Common myeloid progenitor, CD34-positive (primary cell): Measurements from ENCODE around the gene KRT32.

Experiments
- CTCF ChIA-PET: fragments of 350-600 bp; sonication (Branson Sonifier 250); formaldehyde crosslinking; loops from one replicate; lab custom pipeline; 2021; ENCODE audit warnings: antibody characterized with exemption; lab: Charles Lee
- POLR2A ChIA-PET: fragments of 350-600 bp; sonication (Branson Sonifier 250); formaldehyde crosslinking; loops from one replicate; lab custom pipeline; 2021; ENCODE audit warnings: antibody characterized with exemption; lab: Charles Lee
- DNase-seq, 3 donors: peaks; one replicate each; pipeline versions ENCODE4 v3.0.0 to v3.0.0-alpha.2; 2013
- H3K27ac ChIP-seq, 2 experiments: 1 replicate in 1 of 2; 2 replicates in 1 of 2; pipeline ENCODE4 v1.7.0; 2013; ENCODE audit warnings: inconsistent platforms in 2 of 2, low read length in 2 of 2, mild to moderate bottlenecking in 2 of 2, low read depth in 1 of 2, moderate library complexity in 1 of 2; ENCODE audit not compliant: severe bottlenecking in 2 of 2, insufficient read depth in 1 of 2, poor library complexity in 1 of 2
- H3K27me3 ChIP-seq, 5 experiments: replicated peaks in 2 of 5; 1 replicate in 3 of 5; 2 replicates in 2 of 5; pipeline versions ENCODE4 v1.6.1 to v1.7.0; 2013; ENCODE audit warnings: low read length in 4 of 5, mild to moderate bottlenecking in 2 of 5, moderate library complexity in 2 of 5, inconsistent platforms in 1 of 5; ENCODE audit not compliant: insufficient read depth in 5 of 5, control insufficient read depth in 4 of 5
- H3K36me3 ChIP-seq, 4 experiments: 1 replicate in 2 of 4; 2 replicates in 2 of 4; pipeline versions ENCODE4 v1.6.1 to v1.7.0; 2013; ENCODE audit warnings: low read length in 3 of 4, control low read depth in 1 of 4, mild to moderate bottlenecking in 1 of 4; ENCODE audit not compliant: control insufficient read depth in 4 of 4, insufficient read depth in 4 of 4
- H3K4me1 ChIP-seq, 4 experiments: 1 replicate in 3 of 4; 2 replicates in 1 of 4; pipeline versions ENCODE4 v1.6.1 to v1.7.1; 2013; ENCODE audit warnings: low read length in 3 of 4, mild to moderate bottlenecking in 3 of 4, control low read depth in 1 of 4, inconsistent platforms in 1 of 4, moderate library complexity in 1 of 4; ENCODE audit not compliant: control insufficient read depth in 4 of 4, insufficient read depth in 4 of 4; ENCODE audit errors: control extremely low read depth in 1 of 4
- H3K4me3 ChIP-seq, 7 experiments: 1 replicate in 4 of 7; 2 replicates in 3 of 7; pipeline versions ENCODE4 v1.5.1 to v1.7.0; 2013; ENCODE audit warnings: mild to moderate bottlenecking in 7 of 7, low read length in 6 of 7, moderate library complexity in 6 of 7, inconsistent platforms in 2 of 7, low read depth in 2 of 7, control low read depth in 1 of 7; ENCODE audit not compliant: insufficient read depth in 4 of 7, control insufficient read depth in 1 of 7; ENCODE audit errors: extremely low read depth in 1 of 7
- H3K9me3 ChIP-seq, 5 experiments: 1 replicate in 4 of 5; 2 replicates in 1 of 5; pipeline versions ENCODE4 v1.6.1 to v1.7.1; 2013; ENCODE audit warnings: low read length in 4 of 5, mild to moderate bottlenecking in 2 of 5, inconsistent platforms in 1 of 5, low read depth in 1 of 5, moderate library complexity in 1 of 5; ENCODE audit not compliant: control insufficient read depth in 4 of 5, insufficient read depth in 2 of 5; ENCODE audit errors: control extremely low read depth in 1 of 5
- WGBS: methylation state at CpG from one replicate; pipeline ENCODE4 v1.1.5; 2013; ENCODE audit not compliant: insufficient coverage; 5-methylcytosine and 5-hydroxymethylcytosine counted together

The KRT32 gene

DNA sequence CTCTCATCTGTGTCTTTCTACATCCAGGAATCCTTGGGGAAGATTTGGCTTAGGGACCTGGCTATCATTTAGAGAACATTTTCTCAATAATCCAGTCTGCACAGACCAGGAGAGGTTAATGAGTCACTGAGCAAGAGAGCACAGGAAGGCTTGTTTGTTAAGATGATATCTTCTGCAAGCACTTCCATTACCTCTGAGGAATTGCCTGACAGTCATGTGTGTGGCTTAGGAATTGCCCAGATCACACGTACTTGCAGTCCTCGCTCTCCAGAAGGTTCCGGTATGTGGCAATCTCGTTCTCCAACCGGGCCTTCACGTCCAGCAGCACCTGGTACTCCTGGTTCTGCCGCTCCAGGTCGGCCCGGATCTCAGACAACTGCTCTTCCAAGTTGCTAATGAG is 46.1 kb downstream of the KRT32 start:
- Histone ChIP-seq H3K9me3 (no peaks in the 10 kb centered on the region), H3K27me3 (peaks cover 0 to 5% (median 0%) of the 10 kb centered on the region in 5 experiments), H3K4me3 (no peak overlapping the region), H3K4me1 (no peaks in the 10 kb centered on the region), H3K27ac (no peak overlapping the region), H3K36me3 (no peaks in the 10 kb centered on the region)
- no peak for DNase-seq
- POLR2A ChIA-PET = no interaction called here
- WGBS = 95% methylated on average over 8 of the region's 9 CpGs
- CTCF ChIA-PET = no interaction called here

DNA sequence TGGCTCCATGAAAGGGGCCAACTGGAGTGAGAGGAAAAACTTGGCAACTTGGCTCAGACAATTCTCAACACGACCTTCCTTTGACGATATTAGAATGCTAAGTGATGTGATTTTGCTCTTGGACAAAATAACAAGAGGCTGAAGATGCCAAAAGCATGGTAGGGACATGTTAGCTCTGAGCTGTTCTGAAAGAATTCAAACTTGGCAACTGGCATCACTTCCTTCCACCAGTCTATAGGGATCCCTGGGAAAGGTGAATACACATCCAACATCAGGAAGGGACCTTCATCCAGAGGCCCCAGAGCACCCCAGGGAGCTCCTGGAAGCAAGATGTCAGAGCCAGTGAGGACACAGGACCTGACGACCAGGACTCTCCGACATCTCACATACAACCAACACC is 47.1 kb downstream of the KRT32 start:
- WGBS = 100% methylated on average over 4 of the region's 4 CpGs
- Histone ChIP-seq H3K27ac (no peak overlapping the region), H3K4me3 (no peak overlapping the region), H3K36me3 (no peaks in the 10 kb centered on the region), H3K27me3 (peaks cover 0 to 5% (median 0%) of the 10 kb centered on the region in 5 experiments), H3K9me3 (no peaks in the 10 kb centered on the region), H3K4me1 (no peaks in the 10 kb centered on the region)
- no peak for DNase-seq
- CTCF ChIA-PET = no interaction called here
- POLR2A ChIA-PET = no interaction called here

GRCh38 chr17:41419716-41420115 is 47.5 kb downstream of the KRT32 start:
- 100% methylated on average over 4 of the region's 4 CpGs for WGBS
- DNase-seq = no peak
- no peak overlapping the region for H3K4me3 ChIP-seq
- no peaks in the 10 kb centered on the region for H3K9me3 ChIP-seq
- H3K4me1 ChIP-seq = no peaks in the 10 kb centered on the region
- H3K27ac ChIP-seq = no peak overlapping the region
- peaks cover 0 to 5% (median 0%) of the 10 kb centered on the region in 5 experiments for H3K27me3 ChIP-seq
- ChIA-PET CTCF (no interaction called here), POLR2A (no interaction called here)
- H3K36me3 ChIP-seq = no peaks in the 10 kb centered on the region

DNA sequence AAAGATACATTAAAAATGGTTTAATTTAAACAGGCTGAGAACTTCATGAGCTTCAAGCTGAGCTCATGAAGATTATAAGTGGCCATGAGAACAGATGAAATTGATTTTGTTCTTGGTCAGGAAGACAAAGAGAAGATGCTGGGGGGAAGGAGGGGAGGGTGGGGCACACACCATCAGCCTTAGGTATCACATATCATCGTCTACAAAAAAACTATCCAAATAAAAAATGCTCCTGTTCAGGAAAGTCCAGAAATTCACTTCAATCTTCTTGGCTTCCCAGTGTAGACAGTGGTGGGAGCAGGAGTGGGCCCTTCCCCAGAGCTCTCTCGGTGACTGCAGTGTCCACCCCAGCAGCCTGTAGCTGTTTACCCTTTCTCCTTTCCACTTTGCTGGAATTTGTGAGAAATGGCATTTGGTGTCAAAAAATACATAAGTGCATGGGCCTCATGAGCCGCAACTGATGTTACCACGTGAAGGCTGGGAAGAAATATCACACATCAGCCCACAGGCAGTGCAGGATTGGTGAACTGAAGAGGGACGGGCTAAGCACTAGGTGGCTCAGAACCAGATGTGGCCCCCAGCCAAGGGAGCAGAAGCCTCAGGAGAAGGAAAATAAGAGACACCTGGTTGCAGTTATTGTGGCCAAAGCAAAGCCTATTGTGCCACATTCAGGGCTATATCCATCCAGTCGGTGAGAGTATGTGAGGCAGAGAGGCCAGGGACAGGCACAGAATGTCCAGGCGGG is 48.9 kb downstream of the KRT32 start:
- peaks cover 0 to 4% (median 0%) of the 10 kb centered on the region in 5 experiments for H3K27me3 ChIP-seq
- no peaks in the 10 kb centered on the region for H3K9me3 ChIP-seq
- H3K36me3 ChIP-seq = no peaks in the 10 kb centered on the region
- no peaks in the 10 kb centered on the region for H3K4me1 ChIP-seq
- CTCF ChIA-PET = interaction anchor here (1.7 kb wide), 1 partner anchor 562 kb away, joined by 3 read pairs; no protein-coding TSS in a partner anchor
- no peak overlapping the region for H3K4me3 ChIP-seq
- no peak for DNase-seq
- H3K27ac ChIP-seq = no peak overlapping the region
- POLR2A ChIA-PET = no interaction called here
- WGBS = 84% methylated on average over 5 of the region's 7 CpGs

- ChIA-PET CTCF (interaction anchor here (1.7 kb wide), 1 partner anchor 561 kb away, joined by 3 read pairs; no protein-coding TSS in a partner anchor), POLR2A (no interaction called here)
- Histone ChIP-seq H3K9me3 (no peaks in the 10 kb centered on the region), H3K36me3 (no peaks in the 10 kb centered on the region), H3K27ac (no peak overlapping the region), H3K4me1 (no peaks in the 10 kb centered on the region), H3K4me3 (no peak overlapping the region), H3K27me3 (peaks cover 0 to 7% (median 0%) of the 10 kb centered on the region in 5 experiments)
- peak in 2 of 3 donors; percentile 13 to 20 for DNase-seq
- WGBS = 81% methylated on average over 2 of the region's 4 CpGs
These were observed 49.6 kb downstream of the KRT32 start for GRCh38 chr17:41417576-41418015.

GRCh38 chr17:41417127-41417526 is 50.1 kb downstream of the KRT32 start:
- Histone ChIP-seq H3K4me1 (no peaks in the 10 kb centered on the region), H3K4me3 (no peak overlapping the region), H3K27me3 (peaks cover 0 to 7% (median 0%) of the 10 kb centered on the region in 5 experiments), H3K9me3 (no peaks in the 10 kb centered on the region), H3K27ac (no peak overlapping the region), H3K36me3 (no peaks in the 10 kb centered on the region)
- 100% methylated on average over 5 of the region's 6 CpGs for WGBS
- DNase-seq = no peak
- ChIA-PET POLR2A (no interaction called here), CTCF (interaction anchor here (1.7 kb wide), 1 partner anchor 561 kb away, joined by 3 read pairs; no protein-coding TSS in a partner anchor)

GRCh38 chr17:41416479-41416878 is 50.7 kb downstream of the KRT32 start:
- POLR2A ChIA-PET = no interaction called here
- CTCF ChIA-PET = interaction anchor here (1.7 kb wide), 1 partner anchor 560 kb away, joined by 3 read pairs; no protein-coding TSS in a partner anchor
- Histone ChIP-seq H3K4me3 (no peak overlapping the region), H3K27me3 (peaks cover 0 to 8% (median 0%) of the 10 kb centered on the region in 5 experiments), H3K36me3 (no peaks in the 10 kb centered on the region), H3K27ac (no peak overlapping the region), H3K9me3 (no peaks in the 10 kb centered on the region), H3K4me1 (no peaks in the 10 kb centered on the region)
- peak in 1 of 3 donors; percentile 3 for DNase-seq
- WGBS = 92% methylated on average over 4 of the region's 5 CpGs
